ENCODE results near the gene POMT2. TPM values are rescaled to one million over a fixed set of nuclear protein-coding genes. Genes with fewer than 3 reads are reported as not detected.

The POMT2 gene
- total RNA-seq, 6 experiments from 2014 or later = 21.7 to 39.0 (median 27.5) TPM

DNA sequence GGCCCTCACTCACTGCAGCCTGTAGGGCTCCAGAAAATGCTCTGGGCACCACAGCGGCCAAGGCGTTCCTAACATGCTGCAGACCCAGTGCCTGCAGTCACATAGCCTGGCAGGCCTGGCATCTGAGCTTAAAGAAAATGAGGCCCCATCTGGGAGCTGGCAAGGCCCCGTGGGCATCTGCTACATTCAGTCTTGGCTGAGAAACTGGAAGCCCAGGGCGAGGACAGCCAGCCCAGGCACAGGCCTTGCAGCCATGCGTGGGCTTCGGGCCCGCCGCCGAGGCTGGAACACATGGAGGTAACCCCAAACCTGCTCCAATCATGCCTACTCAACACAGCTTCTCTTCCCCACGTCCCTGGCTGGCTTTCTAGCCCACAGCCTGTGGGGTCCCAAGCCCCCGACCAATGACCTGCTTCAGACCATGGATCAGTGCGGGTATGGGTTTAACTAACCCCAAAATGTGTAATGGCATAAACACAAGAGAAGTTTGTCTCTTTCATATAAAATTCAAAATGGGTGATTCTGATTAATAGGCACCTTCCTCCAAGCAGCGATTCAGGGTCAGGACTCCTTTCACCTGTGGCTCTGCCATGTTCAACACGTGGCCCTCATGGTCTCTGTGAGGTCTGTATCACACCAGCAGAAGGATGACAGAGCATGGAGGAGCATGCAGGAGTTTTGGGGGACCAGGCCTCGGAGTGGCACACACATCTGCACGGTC lies 56.1 kb downstream of the POMT2 start:
- no peak for DNase-seq
- Mint-ChIP-seq H3K4me3 (no peak overlapping the region), H3K27ac (no peak overlapping the region), H3K4me1 (ENCODE audit: low read depth) (no peaks in the 10 kb centered on the region), H3K36me3 (ENCODE audit: low read depth) (no peaks in the 10 kb centered on the region), H3K9me3 (peaks cover 6% of the 10 kb centered on the region), H3K27me3 (ENCODE audit: insufficient read depth) (peaks cover 50% of the 10 kb centered on the region)
- TF ChIP-seq, protein P1, sequence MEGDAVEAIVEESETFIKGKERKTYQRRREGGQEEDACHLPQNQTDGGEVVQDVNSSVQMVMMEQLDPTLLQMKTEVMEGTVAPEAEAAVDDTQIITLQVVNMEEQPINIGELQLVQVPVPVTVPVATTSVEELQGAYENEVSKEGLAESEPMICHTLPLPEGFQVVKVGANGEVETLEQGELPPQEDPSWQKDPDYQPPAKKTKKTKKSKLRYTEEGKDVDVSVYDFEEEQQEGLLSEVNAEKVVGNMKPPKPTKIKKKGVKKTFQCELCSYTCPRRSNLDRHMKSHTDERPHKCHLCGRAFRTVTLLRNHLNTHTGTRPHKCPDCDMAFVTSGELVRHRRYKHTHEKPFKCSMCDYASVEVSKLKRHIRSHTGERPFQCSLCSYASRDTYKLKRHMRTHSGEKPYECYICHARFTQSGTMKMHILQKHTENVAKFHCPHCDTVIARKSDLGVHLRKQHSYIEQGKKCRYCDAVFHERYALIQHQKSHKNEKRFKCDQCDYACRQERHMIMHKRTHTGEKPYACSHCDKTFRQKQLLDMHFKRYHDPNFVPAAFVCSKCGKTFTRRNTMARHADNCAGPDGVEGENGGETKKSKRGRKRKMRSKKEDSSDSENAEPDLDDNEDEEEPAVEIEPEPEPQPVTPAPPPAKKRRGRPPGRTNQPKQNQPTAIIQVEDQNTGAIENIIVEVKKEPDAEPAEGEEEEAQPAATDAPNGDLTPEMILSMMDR (IDR thresholded peaks at IDR 0.05) = no peak

DNA sequence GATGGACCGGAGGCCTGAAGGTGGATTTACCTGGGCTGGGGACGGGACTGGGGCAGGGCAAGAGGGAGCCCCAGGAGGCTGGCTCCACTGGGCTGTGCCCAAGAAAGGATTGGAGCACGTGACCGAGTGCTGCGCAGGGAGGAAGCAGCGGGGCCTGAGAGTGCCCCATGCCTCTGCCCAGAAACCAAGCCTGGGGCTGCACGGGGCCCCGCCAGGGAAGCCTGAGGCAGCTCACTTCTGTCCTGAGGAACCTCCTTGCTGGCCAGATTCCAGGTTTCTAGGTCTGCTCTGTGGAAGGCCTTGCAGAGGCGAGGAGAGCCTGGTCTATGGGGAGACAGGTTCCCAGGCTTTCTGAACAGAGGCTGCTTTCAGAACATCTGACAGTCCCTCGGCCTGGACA lies 60.1 kb downstream of the POMT2 start:
- H3K36me3 Mint-ChIP-seq (ENCODE audit: low read depth) = no peaks in the 10 kb centered on the region
- no peaks in the 10 kb centered on the region for H3K4me1 Mint-ChIP-seq (ENCODE audit: low read depth)
- TF ChIP-seq, protein P1 (IDR thresholded peaks at IDR 0.05) = no peak
- no peak overlapping the region for H3K4me3 Mint-ChIP-seq
- no peaks in the 10 kb centered on the region for H3K9me3 Mint-ChIP-seq
- no peak for DNase-seq
- no peak overlapping the region for H3K27ac Mint-ChIP-seq
- H3K27me3 Mint-ChIP-seq (ENCODE audit: insufficient read depth) = peaks cover 45% of the 10 kb centered on the region

DNA sequence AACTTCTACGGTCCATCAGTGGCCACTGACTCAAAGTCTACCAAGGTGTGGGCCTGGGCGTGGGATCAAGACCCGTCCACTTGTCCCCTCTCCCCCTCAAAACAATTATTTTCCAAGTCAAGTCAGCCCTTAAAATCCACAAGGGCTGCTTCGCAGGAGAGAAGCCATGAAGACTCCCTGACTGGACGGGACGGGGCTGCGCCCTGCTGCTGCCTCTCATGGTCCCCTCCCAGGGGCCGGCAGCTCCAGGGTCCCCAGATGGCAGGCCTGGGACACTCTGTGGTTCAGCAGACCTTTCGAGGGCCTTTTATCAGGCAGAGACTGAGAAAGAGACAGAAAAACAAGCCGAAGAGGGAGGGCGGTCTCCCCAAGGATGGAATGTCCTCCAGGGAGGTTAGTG lies 60.5 kb downstream of the POMT2 start:
- Mint-ChIP-seq H3K4me3 (no peak overlapping the region), H3K9me3 (no peaks in the 10 kb centered on the region), H3K4me1 (ENCODE audit: low read depth) (no peaks in the 10 kb centered on the region), H3K27ac (no peak overlapping the region), H3K27me3 (ENCODE audit: insufficient read depth) (peaks cover 41% of the 10 kb centered on the region), H3K36me3 (ENCODE audit: low read depth) (no peaks in the 10 kb centered on the region)
- no peak for DNase-seq
- TF ChIP-seq, protein P1 (IDR thresholded peaks at IDR 0.05) = no peak

DNA sequence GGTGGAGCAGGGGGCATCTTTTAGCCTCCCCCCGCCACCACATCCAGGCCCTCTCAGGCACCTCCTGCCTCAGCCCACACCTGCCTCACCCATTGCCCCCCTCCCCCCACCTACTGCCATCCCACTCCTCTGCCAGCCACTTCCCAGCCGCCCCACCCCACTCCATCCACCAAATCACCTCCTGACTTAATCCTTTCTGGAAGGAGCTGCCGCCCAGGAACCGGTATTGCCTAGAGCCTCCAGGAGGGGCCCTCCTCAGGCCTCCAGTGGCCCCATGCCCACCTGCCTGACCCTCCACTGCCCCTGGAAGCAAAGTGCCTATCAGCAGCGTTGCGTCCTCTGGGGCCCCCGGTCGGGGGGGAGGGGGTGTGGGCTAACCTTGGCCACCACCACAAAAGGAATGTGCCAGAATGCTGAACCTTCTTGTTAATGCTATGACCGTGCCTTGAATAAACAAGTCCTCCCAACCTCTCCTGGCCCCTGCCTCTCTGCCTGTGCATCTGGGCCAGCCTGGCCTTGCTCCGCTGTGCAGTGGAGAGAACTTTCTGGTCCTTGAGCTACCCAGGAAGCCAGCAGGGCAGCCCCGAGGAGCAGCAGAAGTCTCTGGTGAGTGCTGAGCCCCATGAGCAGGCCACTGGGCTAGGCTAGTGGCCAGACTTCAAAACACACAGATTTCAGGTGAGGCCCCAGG lies 61.5 kb downstream of the POMT2 start:
- H3K4me1 Mint-ChIP-seq (ENCODE audit: low read depth) = no peaks in the 10 kb centered on the region
- DNase-seq = no peak
- H3K27ac Mint-ChIP-seq = no peak overlapping the region
- H3K9me3 Mint-ChIP-seq = no peaks in the 10 kb centered on the region
- H3K36me3 Mint-ChIP-seq (ENCODE audit: low read depth) = no peaks in the 10 kb centered on the region
- peaks cover 36% of the 10 kb centered on the region for H3K27me3 Mint-ChIP-seq (ENCODE audit: insufficient read depth)
- TF ChIP-seq, protein P1 (IDR thresholded peaks at IDR 0.05) = no peak
- no peak overlapping the region for H3K4me3 Mint-ChIP-seq

DNA sequence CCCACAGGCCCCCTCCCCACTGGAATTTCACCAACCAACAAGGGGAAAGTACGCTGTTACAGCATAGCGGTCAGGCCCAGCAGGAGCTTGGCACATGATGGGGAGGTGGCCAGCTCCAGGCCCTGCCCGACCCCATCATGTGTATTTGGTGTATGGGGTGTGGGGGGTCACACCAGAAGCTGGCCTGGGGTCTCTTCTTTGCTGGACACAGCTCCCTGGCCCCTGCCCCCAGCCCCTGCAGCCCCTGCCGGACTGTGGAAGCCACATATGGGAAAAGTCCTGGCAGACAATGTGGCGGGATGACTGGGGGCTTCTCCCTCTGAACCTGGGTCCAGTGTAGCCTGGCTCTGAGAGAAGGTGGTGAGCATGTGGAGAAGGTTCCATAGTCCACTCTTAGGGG lies 62.1 kb downstream of the POMT2 start:
- Mint-ChIP-seq H3K27ac (no peak overlapping the region), H3K4me3 (no peak overlapping the region), H3K9me3 (no peaks in the 10 kb centered on the region), H3K36me3 (ENCODE audit: low read depth) (no peaks in the 10 kb centered on the region), H3K4me1 (ENCODE audit: low read depth) (no peaks in the 10 kb centered on the region), H3K27me3 (ENCODE audit: insufficient read depth) (peaks cover 40% of the 10 kb centered on the region)
- DNase-seq = no peak
- TF ChIP-seq, protein P1 (IDR thresholded peaks at IDR 0.05) = no peak

All from HFFc6 (cell line).